Erythroblast (primary cell): ENCODE data around the gene TRAM2.

ENCODE experiments used
- GATA1 ChIP-seq: IDR thresholded peaks from 2 replicates; pipeline ENCODE4 v1.6.1; 2011; ENCODE audit warnings: low read depth, mild to moderate bottlenecking, control low read depth, low read length, moderate library complexity
- POLR2A ChIP-seq: IDR thresholded peaks from 2 replicates; pipeline ENCODE4 v1.6.1; 2011; ENCODE audit warnings: mild to moderate bottlenecking, low read length

DNA sequence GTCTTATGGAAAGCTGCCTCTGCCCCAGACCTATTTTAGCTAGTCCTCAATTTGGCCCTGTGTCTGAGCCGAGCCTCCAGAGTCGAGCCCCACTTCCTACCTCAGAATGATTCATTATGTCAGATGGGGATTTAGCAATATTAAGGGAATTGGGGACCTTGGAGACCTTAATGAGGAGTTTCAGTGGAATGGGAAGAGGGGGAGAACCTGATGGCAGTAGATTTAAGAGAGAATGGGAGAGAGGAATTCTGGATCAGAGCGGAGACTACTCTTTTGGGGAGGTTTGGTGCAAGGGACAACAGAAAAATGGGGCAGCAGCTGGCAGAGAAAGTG, 93.2 kb downstream of the TRAM2 start:
- no peak for TF ChIP-seq POLR2A
- no peak for TF ChIP-seq GATA1
